CD4-positive, alpha-beta T cell treated with Interleukin-21 for 1 hour (primary cell): ENCODE results near the gene KRTAP5-10.
"Not testable (repeated sequence)": the region's sequence is repeated elsewhere in the genome, so short reads cannot be mapped to it uniquely, and the experiment has no call there.

Source experiments
- DNase-seq: peaks from one replicate; pipeline ENCODE4 v3.0.0-alpha.2; 2020

Gene KRTAP5-10

GRCh38 chr11:71613931-71614330, 48.6 kb downstream of the KRTAP5-10 start:
- not testable (repeated sequence) for DNase-seq

- DNase-seq, result not testable (repeated sequence)
These were observed 49.1 kb downstream of the KRTAP5-10 start for GRCh38 chr11:71614366-71614917.

DNA sequence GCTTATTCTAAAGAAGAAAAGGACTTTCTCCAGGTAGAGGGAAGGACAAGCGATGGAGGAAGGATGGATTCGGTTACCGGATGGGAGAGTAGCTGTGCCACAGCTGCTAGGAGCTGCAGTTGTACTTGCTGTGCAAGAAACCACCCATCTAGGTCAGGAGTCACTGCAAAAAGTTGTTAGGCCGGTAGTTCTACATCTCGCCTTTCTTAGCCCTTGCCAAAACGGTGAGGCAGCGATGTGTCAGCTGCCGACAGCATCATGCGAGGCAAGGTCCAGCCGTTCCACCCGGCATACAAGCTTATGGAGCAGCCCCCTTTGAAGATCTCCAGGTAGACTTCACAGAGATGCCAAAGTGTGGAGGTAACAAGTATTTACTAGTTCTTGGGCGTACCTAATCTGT, 49.6 kb downstream of the KRTAP5-10 start:
- not testable (repeated sequence) for DNase-seq
